HG03025 (cell line): ENCODE data around the gene NMUR1.

Source experiments
- ATAC-seq: cut with Tn5 transposase; IDR thresholded peaks from one replicate; pipeline ENCODE4 v1.9.1; 2021; ENCODE audit warnings: mild to moderate bottlenecking, moderate library complexity; ENCODE audit not compliant: unreplicated experiment, low FRiP score

The NMUR1 gene

GRCh38 chr2:231494669-231495068, 35.6 kb downstream of the NMUR1 start:
- no peak for ATAC-seq

- no peak for ATAC-seq
Measured at GRCh38 chr2:231490801-231491200, 39.4 kb downstream of the NMUR1 start.

- no peak for ATAC-seq
Measured at GRCh38 chr2:231489990-231490389, 40.3 kb downstream of the NMUR1 start.

GRCh38 chr2:231488331-231488730, 41.9 kb downstream of the NMUR1 start:
- ATAC-seq: no peak

- ATAC-seq: no peak
Measured at GRCh38 chr2:231486851-231487596, 43.2 kb downstream of the NMUR1 start.

GRCh38 chr2:231483398-231484329, 46.6 kb downstream of the NMUR1 start:
- no peak for ATAC-seq

GRCh38 chr2:231482806-231483391, 47.3 kb downstream of the NMUR1 start:
- ATAC-seq: no peak

- no peak for ATAC-seq
Measured at GRCh38 chr2:231480781-231481180, 49.5 kb downstream of the NMUR1 start.

- no peak for ATAC-seq
Measured at GRCh38 chr2:231479455-231479854, 50.8 kb downstream of the NMUR1 start.

GRCh38 chr2:231476920-231477319, 53.3 kb downstream of the NMUR1 start:
- ATAC-seq: no peak

GRCh38 chr2:231475965-231476364, 54.3 kb downstream of the NMUR1 start:
- ATAC-seq: no peak
